Measurements from ENCODE around the gene TGFB2. TPM values are rescaled to one million over a fixed set of nuclear protein-coding genes. Genes with fewer than 3 reads are reported as not detected.

TGFB2 gene
- total RNA-seq, 4 donors from 2014 or later: 4.9 to 43.2 (median 12.0) TPM

DNA sequence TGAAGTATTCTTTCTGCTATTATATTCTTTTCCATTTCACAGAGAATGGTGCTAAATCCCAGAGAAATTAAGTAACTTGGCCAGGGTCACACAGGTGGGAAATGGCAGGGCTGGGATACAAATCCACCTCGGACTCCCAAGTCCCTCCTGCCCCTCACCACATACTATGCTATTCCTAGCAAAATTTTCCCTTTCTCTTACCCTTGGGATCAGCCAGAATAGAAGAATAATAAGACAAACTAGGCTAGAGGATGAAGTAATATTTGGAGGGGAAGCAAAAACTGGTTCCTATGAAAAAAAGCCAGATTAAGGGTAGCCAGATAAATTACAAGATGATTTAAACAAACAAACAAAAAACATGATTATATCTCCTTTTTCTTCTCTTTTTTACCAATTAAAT is 62.5 kb downstream of the TGFB2 start:
- TF ChIP-seq CTCF (IDR thresholded peaks at IDR 0.05): no peak
- TF ChIP-seq POLR2A (IDR thresholded peaks at IDR 0.05): no peak
- no peaks in the 10 kb centered on the region for H3K9me3 ChIP-seq
- no peak overlapping the region for H3K4me3 ChIP-seq
- H3K27ac ChIP-seq: no peak overlapping the region
- no peak for DNase-seq
- no peaks in the 10 kb centered on the region for H3K36me3 ChIP-seq
- intact Hi-C loops (cut with DNase I; ENCODE audit: low total_unique reads): no loop called here
- H3K4me1 ChIP-seq: peaks cover 0 to 4% of the 10 kb centered on the region in 2 donors
- H3K27me3 ChIP-seq: no peaks in the 10 kb centered on the region

GRCh38 chr1:218408135-218408534 is 63.0 kb downstream of the TGFB2 start:
- Histone ChIP-seq H3K4me1 (no peaks in the 10 kb centered on the region), H3K4me3 (no peak overlapping the region), H3K9me3 (no peaks in the 10 kb centered on the region), H3K27ac (no peak overlapping the region), H3K27me3 (no peaks in the 10 kb centered on the region), H3K36me3 (no peaks in the 10 kb centered on the region)
- intact Hi-C loops (cut with DNase I; ENCODE audit: low total_unique reads): no loop called here
- DNase-seq: no peak
- TF ChIP-seq POLR2A (IDR thresholded peaks at IDR 0.05): no peak
- TF ChIP-seq CTCF (IDR thresholded peaks at IDR 0.05): no peak

DNA sequence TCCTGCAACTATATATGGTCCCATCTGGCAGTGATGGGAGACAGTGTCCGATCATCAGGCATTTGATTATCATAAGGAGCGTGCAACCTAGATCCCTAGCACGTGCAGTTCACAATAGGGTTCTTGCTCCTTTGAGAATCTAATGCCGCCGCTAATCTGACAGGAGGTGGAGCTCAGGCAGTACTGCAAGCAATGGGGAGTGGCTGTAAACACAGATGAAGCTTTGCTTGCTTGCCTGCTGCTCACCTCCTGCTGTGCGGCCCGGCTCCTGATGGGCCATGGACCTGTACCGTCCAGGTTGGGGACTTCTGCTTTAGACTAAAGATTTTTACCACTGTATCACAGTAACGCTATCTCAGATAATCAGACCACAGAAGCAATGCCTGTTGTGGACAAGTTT is 63.8 kb downstream of the TGFB2 start:
- Histone ChIP-seq H3K27ac (no peak overlapping the region), H3K4me1 (no peaks in the 10 kb centered on the region), H3K36me3 (no peaks in the 10 kb centered on the region), H3K4me3 (no peak overlapping the region), H3K27me3 (no peaks in the 10 kb centered on the region), H3K9me3 (no peaks in the 10 kb centered on the region)
- DNase-seq: no peak
- intact Hi-C loops (cut with DNase I; ENCODE audit: low total_unique reads): no loop called here
- no peak for TF ChIP-seq POLR2A (IDR thresholded peaks at IDR 0.05)
- no peak for TF ChIP-seq CTCF (IDR thresholded peaks at IDR 0.05)

- H3K4me1 ChIP-seq: no peaks in the 10 kb centered on the region
- intact Hi-C loops (cut with DNase I; ENCODE audit: low total_unique reads): no loop called here
- no peaks in the 10 kb centered on the region for H3K27me3 ChIP-seq
- no peak for DNase-seq
- no peak overlapping the region for H3K4me3 ChIP-seq
- no peak for TF ChIP-seq POLR2A (IDR thresholded peaks at IDR 0.05)
- no peak overlapping the region for H3K27ac ChIP-seq
- H3K9me3 ChIP-seq: no peaks in the 10 kb centered on the region
- no peaks in the 10 kb centered on the region for H3K36me3 ChIP-seq
These were observed 64.9 kb downstream of the TGFB2 start for GRCh38 chr1:218409946-218410510.

DNA sequence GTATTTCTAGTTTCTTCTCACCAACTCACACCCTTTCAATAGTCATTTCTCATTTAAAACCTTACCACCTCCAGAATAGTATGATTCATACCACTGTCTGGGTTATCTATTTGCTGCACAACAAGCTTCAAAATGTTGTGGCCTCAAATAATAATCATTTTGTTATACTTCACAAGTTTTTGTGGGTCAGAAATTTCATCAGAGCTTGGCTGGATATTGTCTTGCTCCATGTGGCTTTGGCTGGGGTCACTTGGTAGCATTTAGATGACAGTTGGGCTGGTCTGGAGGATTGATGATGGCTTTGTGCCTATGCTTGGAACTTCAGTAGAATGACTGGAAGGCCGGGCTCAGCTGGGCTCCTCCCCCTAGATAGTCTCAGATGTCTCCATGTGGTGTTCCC is 66.0 kb downstream of the TGFB2 start:
- no peak for DNase-seq
- Histone ChIP-seq H3K9me3 (no peaks in the 10 kb centered on the region), H3K36me3 (no peaks in the 10 kb centered on the region), H3K4me1 (no peaks in the 10 kb centered on the region), H3K27ac (no peak overlapping the region), H3K27me3 (no peaks in the 10 kb centered on the region), H3K4me3 (no peak overlapping the region)
- no peak for TF ChIP-seq CTCF (IDR thresholded peaks at IDR 0.05)
- no peak for TF ChIP-seq POLR2A (IDR thresholded peaks at IDR 0.05)
- intact Hi-C loops (cut with DNase I; ENCODE audit: low total_unique reads): no loop called here

- Histone ChIP-seq H3K9me3 (no peaks in the 10 kb centered on the region), H3K27me3 (no peaks in the 10 kb centered on the region), H3K27ac (no peak overlapping the region), H3K4me3 (no peak overlapping the region), H3K4me1 (no peaks in the 10 kb centered on the region), H3K36me3 (no peaks in the 10 kb centered on the region)
- no peak for DNase-seq
- TF ChIP-seq CTCF (IDR thresholded peaks at IDR 0.05) (no peak), POLR2A (IDR thresholded peaks at IDR 0.05) (no peak)
- intact Hi-C loops (cut with DNase I; ENCODE audit: low total_unique reads): no loop called here
These were observed 67.0 kb downstream of the TGFB2 start for GRCh38 chr1:218412171-218412570.

Measured in uterus (tissue), 4 donors.